ENCODE measurements around the gene CRHR2. TPM values are rescaled to one million over a fixed set of nuclear protein-coding genes. Genes with fewer than 3 reads are reported as not detected.

Gene CRHR2
- total RNA-seq, 2 experiments from 2014 or later = not detected

- no peaks in the 10 kb centered on the region for H3K27me3 Mint-ChIP-seq
- TF ChIP-seq CTCF (IDR thresholded peaks at IDR 0.05) = no peak
- no peaks in the 10 kb centered on the region for H3K9me3 Mint-ChIP-seq
- no peaks in the 10 kb centered on the region for H3K4me1 ChIP-seq (ENCODE audit: insufficient read depth, low read length)
- no peak overlapping the region for H3K27ac Mint-ChIP-seq
- ChIA-PET POLR2A (no interaction called here), CTCF (no interaction called here)
- no peak overlapping the region for H3K27ac ChIP-seq (ENCODE audit: low read depth in 1 of 2, low read length in 2 of 2)
- H3K36me3 Mint-ChIP-seq (ENCODE audit: low read depth) = peaks cover 94% of the 10 kb centered on the region
- H3K4me3 Mint-ChIP-seq = no peak overlapping the region
- H3K36me3 ChIP-seq (ENCODE audit: insufficient read depth, low read length) = peaks cover 88% of the 10 kb centered on the region
- H3K4me3 ChIP-seq (ENCODE audit: low read length) = no peak overlapping the region
- DNase-seq (no peak), ATAC-seq (ENCODE audit: poor library complexity) (no peak)
- H3K9me3 ChIP-seq (ENCODE audit: control insufficient read depth in 1 of 2, insufficient read depth in 1 of 2, low read length in 2 of 2) = no peaks in the 10 kb centered on the region
- no peaks in the 10 kb centered on the region for H3K27me3 ChIP-seq (ENCODE audit: control insufficient read depth in 1 of 2, insufficient read depth in 2 of 2, low read length in 2 of 2)
- intact Hi-C loops (cut with DNase I, micrococcal nuclease) = loop anchor here in 1 of 2 experiments (5.0 kb wide), 1 partner anchor 124 kb away; no protein-coding TSS in a partner anchor
- peaks cover 5% of the 10 kb centered on the region for H3K4me1 Mint-ChIP-seq (ENCODE audit: low read depth)
Observed at GRCh38 chr7:30618080-30618676, 64.1 kb downstream of the CRHR2 start.

- Histone ChIP-seq H3K27me3 (ENCODE audit: control insufficient read depth in 1 of 2, insufficient read depth in 2 of 2, low read length in 2 of 2) (no peaks in the 10 kb centered on the region), H3K27ac (ENCODE audit: low read depth in 1 of 2, low read length in 2 of 2) (no peak overlapping the region), H3K4me3 (ENCODE audit: low read length) (no peak overlapping the region), H3K4me1 (ENCODE audit: insufficient read depth, low read length) (no peaks in the 10 kb centered on the region), H3K9me3 (ENCODE audit: control insufficient read depth in 1 of 2, insufficient read depth in 1 of 2, low read length in 2 of 2) (no peaks in the 10 kb centered on the region), H3K36me3 (ENCODE audit: insufficient read depth, low read length) (peaks cover 89% of the 10 kb centered on the region)
- ChIA-PET CTCF (no interaction called here), POLR2A (no interaction called here)
- intact Hi-C loops (cut with DNase I, micrococcal nuclease) = loop anchor here in 1 of 2 experiments (5.0 kb wide), 1 partner anchor 125 kb away; no protein-coding TSS in a partner anchor
- H3K4me3 Mint-ChIP-seq = no peak overlapping the region
- no peak for TF ChIP-seq CTCF (IDR thresholded peaks at IDR 0.05)
- no peak overlapping the region for H3K27ac Mint-ChIP-seq
- DNase-seq (no peak), ATAC-seq (ENCODE audit: poor library complexity) (no peak)
- no peaks in the 10 kb centered on the region for H3K9me3 Mint-ChIP-seq
- peaks cover 5% of the 10 kb centered on the region for H3K4me1 Mint-ChIP-seq (ENCODE audit: low read depth)
- peaks cover 95% of the 10 kb centered on the region for H3K36me3 Mint-ChIP-seq (ENCODE audit: low read depth)
- H3K27me3 Mint-ChIP-seq = no peaks in the 10 kb centered on the region
Observed at GRCh38 chr7:30617359-30617758, 64.9 kb downstream of the CRHR2 start.

GRCh38 chr7:30616318-30616717 is 65.9 kb downstream of the CRHR2 start:
- ChIA-PET POLR2A (no interaction called here), CTCF (no interaction called here)
- H3K36me3 ChIP-seq (ENCODE audit: insufficient read depth, low read length) = peaks cover 87% of the 10 kb centered on the region
- no peaks in the 10 kb centered on the region for H3K4me1 ChIP-seq (ENCODE audit: insufficient read depth, low read length)
- no peaks in the 10 kb centered on the region for H3K9me3 Mint-ChIP-seq
- DNase-seq = no peak
- H3K4me3 Mint-ChIP-seq = no peak overlapping the region
- H3K4me1 Mint-ChIP-seq (ENCODE audit: low read depth) = peaks cover 6% of the 10 kb centered on the region
- H3K27me3 ChIP-seq (ENCODE audit: control insufficient read depth in 1 of 2, insufficient read depth in 2 of 2, low read length in 2 of 2) = no peaks in the 10 kb centered on the region
- intact Hi-C loops (cut with DNase I, micrococcal nuclease) = loop anchor here in 1 of 2 experiments (5.0 kb wide), 1 partner anchor 126 kb away; no protein-coding TSS in a partner anchor
- H3K36me3 Mint-ChIP-seq (ENCODE audit: low read depth) = peaks cover 95% of the 10 kb centered on the region
- H3K27ac ChIP-seq (ENCODE audit: low read depth in 1 of 2, low read length in 2 of 2) = no peak overlapping the region
- H3K27ac Mint-ChIP-seq = no peak overlapping the region
- TF ChIP-seq CTCF (IDR thresholded peaks at IDR 0.05) = no peak
- no peak overlapping the region for H3K4me3 ChIP-seq (ENCODE audit: low read length)
- no peak for ATAC-seq (ENCODE audit: poor library complexity)
- H3K9me3 ChIP-seq (ENCODE audit: control insufficient read depth in 1 of 2, insufficient read depth in 1 of 2, low read length in 2 of 2) = no peaks in the 10 kb centered on the region
- H3K27me3 Mint-ChIP-seq = no peaks in the 10 kb centered on the region

All from CD4-positive, alpha-beta T cell (primary cell).